ENCODE measurements around the gene AQP12A. TPM values are rescaled to one million over a fixed set of nuclear protein-coding genes. Genes with fewer than 3 reads are reported as not detected.

Gene AQP12A
- total RNA-seq, 4 donors from 2014 or later: not detected

DNA sequence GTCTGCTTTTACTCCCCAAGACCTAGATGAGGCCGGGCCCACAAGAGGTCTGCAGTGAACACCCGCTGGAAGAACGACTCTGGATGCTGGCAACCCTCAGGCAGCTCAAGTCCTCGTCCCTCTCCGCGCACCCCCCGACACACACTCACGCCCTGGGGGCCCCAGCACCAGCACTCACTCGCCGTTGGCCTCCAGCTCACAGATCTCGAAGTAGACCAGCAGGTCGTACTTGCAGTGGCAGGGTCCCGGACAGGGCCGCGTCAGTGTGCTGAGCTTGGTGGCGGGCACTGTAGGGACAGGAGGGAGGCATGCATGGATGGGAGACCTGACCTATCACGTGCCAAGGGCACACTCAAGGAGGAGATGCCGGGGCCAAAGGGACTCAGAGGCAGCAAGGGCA lies 49.4 kb downstream of the AQP12A start:
- no peak for DNase-seq
- Histone ChIP-seq H3K4me3 (no peak overlapping the region), H3K9me3 (no peaks in the 10 kb centered on the region), H3K4me1 (no peaks in the 10 kb centered on the region), H3K36me3 (no peaks in the 10 kb centered on the region), H3K27ac (no peak overlapping the region), H3K27me3 (peaks cover 0 to 31% (median 0%) of the 10 kb centered on the region in 4 donors)
- intact Hi-C loops (cut with DNase I): no loop called here
- TF ChIP-seq POLR2A (IDR thresholded peaks at IDR 0.05): no peak
- TF ChIP-seq, protein P1, sequence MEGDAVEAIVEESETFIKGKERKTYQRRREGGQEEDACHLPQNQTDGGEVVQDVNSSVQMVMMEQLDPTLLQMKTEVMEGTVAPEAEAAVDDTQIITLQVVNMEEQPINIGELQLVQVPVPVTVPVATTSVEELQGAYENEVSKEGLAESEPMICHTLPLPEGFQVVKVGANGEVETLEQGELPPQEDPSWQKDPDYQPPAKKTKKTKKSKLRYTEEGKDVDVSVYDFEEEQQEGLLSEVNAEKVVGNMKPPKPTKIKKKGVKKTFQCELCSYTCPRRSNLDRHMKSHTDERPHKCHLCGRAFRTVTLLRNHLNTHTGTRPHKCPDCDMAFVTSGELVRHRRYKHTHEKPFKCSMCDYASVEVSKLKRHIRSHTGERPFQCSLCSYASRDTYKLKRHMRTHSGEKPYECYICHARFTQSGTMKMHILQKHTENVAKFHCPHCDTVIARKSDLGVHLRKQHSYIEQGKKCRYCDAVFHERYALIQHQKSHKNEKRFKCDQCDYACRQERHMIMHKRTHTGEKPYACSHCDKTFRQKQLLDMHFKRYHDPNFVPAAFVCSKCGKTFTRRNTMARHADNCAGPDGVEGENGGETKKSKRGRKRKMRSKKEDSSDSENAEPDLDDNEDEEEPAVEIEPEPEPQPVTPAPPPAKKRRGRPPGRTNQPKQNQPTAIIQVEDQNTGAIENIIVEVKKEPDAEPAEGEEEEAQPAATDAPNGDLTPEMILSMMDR (IDR thresholded peaks at IDR 0.05): no peak
- 82 to 100% methylated on average over 1 to 12 of the region's 18 CpGs for WGBS, 2 donors

DNA sequence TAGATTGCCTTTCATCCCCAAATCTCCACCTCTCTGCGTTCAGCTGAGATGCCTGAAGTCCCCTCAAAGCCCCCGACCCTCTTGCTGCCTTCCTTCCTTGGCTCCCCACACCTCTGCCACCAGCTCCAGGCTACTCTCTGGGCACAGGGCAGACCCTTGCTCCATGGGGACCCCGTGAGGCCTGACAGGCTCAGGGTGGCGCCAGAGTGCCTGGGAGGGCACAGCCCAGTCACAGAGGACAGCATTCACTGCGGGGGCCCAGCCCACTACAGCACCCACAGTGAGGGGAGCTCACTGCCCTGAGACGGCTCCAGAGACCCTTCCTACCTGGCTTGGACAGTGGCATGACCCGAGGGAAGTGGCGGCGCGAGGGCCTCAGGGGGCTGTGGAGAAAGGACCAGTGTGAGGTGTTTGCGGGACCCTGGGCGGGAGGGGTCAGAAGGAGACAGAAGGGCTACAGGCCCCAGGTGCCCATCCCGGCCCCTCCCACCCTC lies 51.0 kb downstream of the AQP12A start:
- H3K4me3 ChIP-seq: no peak overlapping the region
- WGBS, 2 donors: 75 to 87% methylated on average over 3 to 4 of the region's 13 CpGs
- no peak for DNase-seq

GRCh38 chr2:240745456-240745855 lies 53.8 kb downstream of the AQP12A start:
- no peaks in the 10 kb centered on the region for H3K27me3 ChIP-seq
- H3K36me3 ChIP-seq: no peaks in the 10 kb centered on the region
- no peak overlapping the region for H3K4me3 ChIP-seq
- intact Hi-C loops (cut with DNase I): no loop called here
- no peaks in the 10 kb centered on the region for H3K4me1 ChIP-seq
- no peak for DNase-seq
- WGBS, 2 donors: 60 to 88% methylated on average over 3 to 7 of the region's 15 CpGs
- TF ChIP-seq, protein P1 (IDR thresholded peaks at IDR 0.05): no peak
- no peak for TF ChIP-seq POLR2A (IDR thresholded peaks at IDR 0.05)
- H3K27ac ChIP-seq: no peak overlapping the region
- no peaks in the 10 kb centered on the region for H3K9me3 ChIP-seq

More for the DNA sequence above, 51.0 kb downstream of the AQP12A start:
- TF ChIP-seq, protein P1 (IDR thresholded peaks at IDR 0.05): no peak
- TF ChIP-seq POLR2A (IDR thresholded peaks at IDR 0.05): no peak
- no peak overlapping the region for H3K27ac ChIP-seq
- intact Hi-C loops (cut with DNase I): no loop called here
- no peaks in the 10 kb centered on the region for H3K36me3 ChIP-seq
- H3K27me3 ChIP-seq: peaks cover 0 to 15% (median 0%) of the 10 kb centered on the region in 4 donors
- no peaks in the 10 kb centered on the region for H3K4me1 ChIP-seq
- H3K9me3 ChIP-seq: no peaks in the 10 kb centered on the region

DNA sequence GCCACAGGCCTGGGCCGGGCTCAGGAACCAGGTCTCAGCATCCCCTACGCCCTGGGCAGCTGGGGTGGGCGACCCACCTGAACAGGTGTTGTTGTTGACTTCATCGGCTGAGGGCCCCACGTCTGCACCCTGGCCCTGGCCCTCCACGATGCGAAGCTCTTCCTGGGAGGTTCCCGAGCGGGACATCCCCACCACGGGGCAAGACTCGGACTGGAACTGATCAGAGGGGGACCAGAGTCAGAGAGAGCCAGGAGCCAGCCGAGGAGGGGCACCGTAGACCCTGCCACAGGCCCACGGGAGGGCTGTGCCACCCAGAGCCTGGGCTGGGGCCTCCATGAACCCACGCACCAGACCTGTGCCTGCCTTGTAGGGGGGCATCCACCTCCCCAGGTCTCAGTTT lies 54.3 kb downstream of the AQP12A start:
- H3K4me3 ChIP-seq: no peak overlapping the region
- H3K27me3 ChIP-seq: no peaks in the 10 kb centered on the region
- H3K4me1 ChIP-seq: no peaks in the 10 kb centered on the region
- no peak for TF ChIP-seq POLR2A (IDR thresholded peaks at IDR 0.05)
- TF ChIP-seq, protein P1 (IDR thresholded peaks at IDR 0.05): no peak
- H3K27ac ChIP-seq: no peak overlapping the region
- H3K9me3 ChIP-seq: no peaks in the 10 kb centered on the region
- H3K36me3 ChIP-seq: no peaks in the 10 kb centered on the region
- WGBS, 2 donors: 20% methylated on average over 1 of the region's 15 CpGs; no CpG with 5 or more reads in 1 of the 2 donors
- no peak for DNase-seq
- intact Hi-C loops (cut with DNase I): no loop called here

- intact Hi-C loops (cut with DNase I): no loop called here
- H3K9me3 ChIP-seq: no peaks in the 10 kb centered on the region
- H3K27me3 ChIP-seq: peaks cover 0 to 3% (median 0%) of the 10 kb centered on the region in 4 donors
- 80 to 81% methylated on average over 6 to 13 of the region's 16 CpGs for WGBS, 2 donors
- DNase-seq: no peak
- H3K36me3 ChIP-seq: no peaks in the 10 kb centered on the region
- no peaks in the 10 kb centered on the region for H3K4me1 ChIP-seq
- no peak for TF ChIP-seq POLR2A (IDR thresholded peaks at IDR 0.05)
- TF ChIP-seq, protein P1 (IDR thresholded peaks at IDR 0.05): no peak
- H3K4me3 ChIP-seq: no peak overlapping the region
- no peak overlapping the region for H3K27ac ChIP-seq
These were observed 55.0 kb downstream of the AQP12A start for GRCh38 chr2:240746671-240747070.
